DMS79 treated with DMSO at 0.1 percent for 48 hours (cell line): ENCODE results near the gene DNAJC8.

ENCODE experiments used
- DNase-seq: peaks from one replicate; lab custom pipeline; 2025; lab: John Stamatoyannopoulos, UW

The DNAJC8 gene

DNA sequence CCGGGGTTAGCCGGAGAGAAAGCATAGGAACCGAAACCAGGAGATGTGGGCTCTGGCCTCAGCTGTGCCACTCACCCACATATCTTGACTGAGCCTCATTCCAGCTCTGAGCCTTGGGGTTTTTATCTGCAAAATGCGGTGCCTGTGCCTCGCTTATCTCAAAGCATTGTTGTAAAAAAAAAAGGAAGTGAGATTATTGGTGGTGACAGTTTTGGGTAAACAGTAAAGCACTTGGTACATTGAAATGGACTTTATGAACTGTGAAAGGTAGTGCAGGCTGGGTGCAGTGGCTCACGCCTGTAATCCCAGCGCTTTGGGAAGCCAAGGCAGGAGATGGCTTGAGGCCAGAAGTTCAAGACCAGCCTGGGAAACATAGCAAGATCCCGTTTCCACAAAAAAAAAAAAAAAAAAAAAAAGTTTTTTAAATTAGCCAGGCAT is 60.1 kb downstream of the DNAJC8 start:
- DNase-seq = no peak

DNA sequence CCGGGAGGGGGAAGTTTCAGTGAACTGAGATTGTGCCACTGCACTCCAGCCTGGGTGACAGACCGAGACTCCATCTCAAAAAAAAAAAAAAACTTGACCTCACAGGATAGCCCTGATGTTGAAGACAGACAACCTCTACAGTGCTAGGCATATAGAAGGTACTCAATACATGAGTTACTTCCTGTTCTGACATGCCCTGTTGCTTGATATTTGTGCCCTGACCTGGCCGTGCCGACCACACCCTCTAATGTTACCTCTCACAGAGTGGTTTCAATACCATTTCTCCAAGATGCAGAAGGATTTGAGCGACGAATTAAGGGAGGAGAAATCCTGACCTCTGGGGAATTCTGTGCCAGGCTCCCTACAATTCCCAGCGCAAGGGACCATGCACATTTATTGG is 61.6 kb downstream of the DNAJC8 start:
- no peak for DNase-seq

DNA sequence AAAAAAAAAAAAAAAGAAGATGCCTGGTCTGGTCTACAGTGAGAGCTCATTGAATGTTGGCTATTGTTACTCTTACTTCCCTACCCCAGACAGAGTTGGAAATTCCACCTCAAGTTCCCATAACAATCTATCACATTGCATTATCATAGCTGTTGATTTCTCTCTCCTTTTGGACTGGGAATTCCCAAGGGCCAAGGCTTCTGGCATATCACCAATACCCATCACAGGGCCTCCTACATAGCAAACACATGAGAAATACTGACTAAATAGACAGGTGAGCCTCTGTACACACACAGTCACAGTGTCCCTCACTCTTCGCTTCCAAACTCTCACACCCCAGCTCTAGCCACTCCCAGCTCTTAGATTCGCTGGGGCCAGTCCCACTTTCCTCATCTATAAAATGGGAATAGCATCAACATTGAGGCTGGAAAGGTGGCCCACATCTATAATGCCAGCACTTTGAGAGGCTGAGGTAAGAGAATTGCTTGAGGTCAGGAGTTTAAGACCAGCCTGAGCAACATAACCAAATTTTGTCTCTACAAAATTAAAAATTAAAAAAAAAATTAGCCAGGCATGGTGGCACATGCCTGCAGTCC is 62.7 kb downstream of the DNAJC8 start:
- DNase-seq = no peak

- DNase-seq = no peak
These were observed 69.2 kb downstream of the DNAJC8 start for GRCh38 chr1:28163496-28164161.

GRCh38 chr1:28162151-28162550 is 70.7 kb downstream of the DNAJC8 start:
- DNase-seq = no peak

- no peak for DNase-seq
These were observed 71.1 kb downstream of the DNAJC8 start for GRCh38 chr1:28161751-28162150.

DNA sequence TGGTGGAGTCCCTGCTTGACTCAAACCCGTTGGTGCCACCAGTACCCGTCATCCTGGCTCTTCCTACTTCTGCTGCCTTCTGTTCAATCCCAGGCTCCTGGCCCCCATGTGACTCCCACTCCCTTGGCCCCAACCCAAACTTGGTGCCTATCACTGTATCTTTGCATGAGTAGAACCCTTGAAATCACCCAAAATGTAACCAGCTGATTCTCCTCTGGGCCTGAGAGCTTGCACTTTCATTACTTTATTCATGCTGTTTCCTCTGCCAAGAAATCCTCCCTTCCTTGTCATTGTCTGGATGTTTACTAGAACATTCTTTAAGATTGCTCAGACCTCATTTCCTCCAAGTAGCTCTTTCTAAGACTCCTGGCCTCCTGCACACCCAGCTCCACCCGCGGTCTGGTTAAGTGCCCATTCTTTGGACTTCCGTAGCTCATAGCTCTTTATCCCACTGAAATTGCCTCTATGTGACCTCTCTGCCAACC is 72.0 kb downstream of the DNAJC8 start:
- DNase-seq = no peak

DNA sequence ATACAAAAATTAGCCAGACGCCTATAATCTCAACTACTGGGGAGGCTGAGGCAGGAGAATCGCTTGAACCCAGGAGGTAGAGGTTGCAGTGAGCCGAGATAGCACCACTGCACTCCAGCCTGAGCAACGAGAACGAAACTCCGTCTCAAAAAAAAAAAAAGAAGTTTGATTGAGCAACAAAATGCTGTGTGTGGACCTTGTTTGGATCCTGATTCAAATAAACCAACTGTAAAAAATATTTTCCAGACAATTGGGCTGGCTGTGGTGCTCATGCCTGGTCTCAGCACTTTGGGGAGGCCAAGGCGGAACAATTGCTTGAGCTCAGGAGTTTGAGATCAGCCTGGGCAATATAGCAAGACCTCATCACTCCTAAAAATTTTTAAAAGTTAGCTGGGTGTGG is 73.1 kb downstream of the DNAJC8 start:
- no peak for DNase-seq

GRCh38 chr1:28159243-28159642 is 73.6 kb downstream of the DNAJC8 start:
- DNase-seq = no peak

DNA sequence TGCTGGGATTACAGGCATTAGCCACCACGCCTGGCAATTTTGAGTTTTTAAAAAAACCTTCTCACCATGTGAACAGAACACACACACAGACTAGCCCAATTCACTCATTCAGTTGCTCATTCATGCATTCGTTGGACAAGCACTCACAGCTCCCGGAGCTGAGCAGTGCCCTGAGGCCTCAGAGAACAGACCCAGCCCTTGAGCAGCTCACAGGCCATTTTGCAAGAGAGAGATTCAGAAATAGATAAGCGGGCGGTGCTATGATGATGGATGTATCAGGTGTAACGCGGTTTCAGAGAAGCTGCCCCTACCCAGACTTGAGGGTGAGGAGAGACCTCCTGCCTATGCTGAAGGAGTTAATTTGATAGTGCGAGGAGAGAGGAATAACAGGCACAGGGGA is 74.9 kb downstream of the DNAJC8 start:
- no peak for DNase-seq

GRCh38 chr1:28156821-28157220 is 76.0 kb downstream of the DNAJC8 start:
- DNase-seq = no peak

DNA sequence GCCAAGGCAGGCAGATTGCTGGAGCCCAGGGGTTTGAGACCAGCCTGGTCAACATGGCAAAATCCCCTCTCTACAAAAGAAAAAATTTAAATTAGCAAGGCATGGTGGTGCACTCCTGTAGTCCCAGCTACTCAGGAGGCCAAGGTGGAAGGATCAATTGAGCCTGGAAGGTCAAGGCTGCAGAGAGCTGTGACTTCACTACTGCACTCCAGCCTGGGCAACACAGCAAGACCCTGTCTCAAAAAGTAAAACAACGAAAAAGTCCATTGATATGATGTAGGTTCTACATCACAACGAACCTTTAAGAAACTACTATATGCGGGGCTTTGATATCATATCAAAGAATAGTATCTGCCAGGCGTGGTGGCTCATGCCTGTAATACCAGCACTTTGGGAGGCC is 77.2 kb downstream of the DNAJC8 start:
- DNase-seq = no peak

- DNase-seq = no peak
These were observed 78.7 kb downstream of the DNAJC8 start for GRCh38 chr1:28154078-28154594.
